HG03066 (cell line): ENCODE results near the gene GAP43.

Experiments
- ATAC-seq: cut with Tn5 transposase; IDR thresholded peaks from one replicate; pipeline ENCODE4 v1.9.1; 2021; ENCODE audit warnings: low read depth; ENCODE audit not compliant: unreplicated experiment

The GAP43 gene

GRCh38 chr3:115623044-115623868, at the start of gene GAP43:
GAP43 (plus strand) TSS chr3:115623510; CDS start chr3:115623690, 180 bp downstream.
- no peak for ATAC-seq

GRCh38 chr3:115576325-115576875, 46.9 kb upstream of the GAP43 start:
- no peak for ATAC-seq

GRCh38 chr3:115577000-115577399, 46.3 kb upstream of the GAP43 start:
- no peak for ATAC-seq

GRCh38 chr3:115578331-115578730, 45.0 kb upstream of the GAP43 start:
- no peak for ATAC-seq

GRCh38 chr3:115580566-115580965, 42.7 kb upstream of the GAP43 start:
- ATAC-seq = no peak

- ATAC-seq = no peak
These were observed 41.8 kb upstream of the GAP43 start for GRCh38 chr3:115581362-115582135.

- ATAC-seq = no peak
These were observed 34.9 kb upstream of the GAP43 start for GRCh38 chr3:115588201-115589115.

- ATAC-seq = no peak
These were observed 32.4 kb upstream of the GAP43 start for GRCh38 chr3:115590873-115591272.

- ATAC-seq = no peak
These were observed 27.6 kb upstream of the GAP43 start for GRCh38 chr3:115595611-115596275.

GRCh38 chr3:115598216-115598615, 25.1 kb upstream of the GAP43 start:
- no peak for ATAC-seq

- ATAC-seq = no peak
These were observed 21.1 kb upstream of the GAP43 start for GRCh38 chr3:115602194-115602593.

GRCh38 chr3:115611630-115612029, 11.7 kb upstream of the GAP43 start:
- no peak for ATAC-seq

GRCh38 chr3:115615001-115615814, 8.1 kb upstream of the GAP43 start:
- no peak for ATAC-seq

- ATAC-seq = peak; percentile 57
These were observed 6.8 kb upstream of the GAP43 start for GRCh38 chr3:115616461-115616860.

- no peak for ATAC-seq
These were observed 5.7 kb upstream of the GAP43 start for GRCh38 chr3:115617591-115617990.

GRCh38 chr3:115624029-115624741, 875 bp downstream of the GAP43 start:
- no peak for ATAC-seq

GRCh38 chr3:115624901-115625300, 1.6 kb downstream of the GAP43 start:
- no peak for ATAC-seq

GRCh38 chr3:115626006-115626409, 2.7 kb downstream of the GAP43 start:
- ATAC-seq = no peak
